HepG2 (cell line): ENCODE results near the gene CCDC144A.

Experiments
- SP2 ChIP-seq: sonication (generic); formaldehyde crosslinking; IDR thresholded peaks from 2 replicates; pipeline ENCODE4 v1.5.1; 2020; ENCODE audit warnings: mild to moderate bottlenecking, missing genetic modification reagents
- ZZZ3 ChIP-seq: sonication (generic); formaldehyde crosslinking; IDR thresholded peaks from 2 replicates; pipeline ENCODE4 v1.4.0; 2020; ENCODE audit warnings: missing genetic modification reagents, mild to moderate bottlenecking, borderline replicate concordance

- no peak for TF ChIP-seq ZZZ3 (CRISPR knock-in tag)
- TF ChIP-seq SP2 = no peak
Observed at GRCh38 chr17:16662936-16663335, 27.1 kb upstream of the CCDC144A start.
